ENCODE data around the gene CEP164.

CEP164 gene

GRCh38 chr11:117424781-117425180 lies 97.1 kb downstream of the CEP164 start:
- no peak for DNase-seq

DNA sequence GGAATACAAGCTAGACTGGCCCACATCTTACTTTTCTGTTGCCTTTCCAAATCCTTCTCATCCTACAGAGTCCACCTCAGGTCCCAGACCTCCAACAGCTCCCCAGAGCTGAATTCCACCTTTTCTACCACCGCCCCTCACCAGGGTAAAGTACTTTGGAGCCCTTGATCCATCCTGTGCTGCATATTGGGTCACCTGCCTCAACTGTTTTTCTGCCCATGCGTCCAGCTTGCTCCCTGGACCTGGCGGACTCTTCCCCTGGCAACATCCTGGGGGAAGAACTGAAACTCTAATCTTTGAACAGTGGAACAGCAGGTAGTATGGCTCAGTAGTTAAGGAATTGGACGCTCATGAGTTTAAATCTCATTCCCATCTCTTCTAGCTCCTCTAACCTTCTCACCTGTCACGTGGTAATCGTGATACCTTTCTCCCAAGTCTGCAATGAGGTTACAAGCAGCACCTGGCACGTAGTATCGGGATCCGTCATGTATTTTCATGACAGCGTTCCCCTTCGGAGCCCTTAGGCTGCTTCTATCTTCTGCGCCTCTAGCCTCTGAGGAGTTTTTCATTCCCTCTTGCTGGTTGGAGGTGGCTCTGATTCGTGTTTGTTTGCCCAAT lies 98.1 kb downstream of the CEP164 start:
- DNase-seq, result no peak

DNA sequence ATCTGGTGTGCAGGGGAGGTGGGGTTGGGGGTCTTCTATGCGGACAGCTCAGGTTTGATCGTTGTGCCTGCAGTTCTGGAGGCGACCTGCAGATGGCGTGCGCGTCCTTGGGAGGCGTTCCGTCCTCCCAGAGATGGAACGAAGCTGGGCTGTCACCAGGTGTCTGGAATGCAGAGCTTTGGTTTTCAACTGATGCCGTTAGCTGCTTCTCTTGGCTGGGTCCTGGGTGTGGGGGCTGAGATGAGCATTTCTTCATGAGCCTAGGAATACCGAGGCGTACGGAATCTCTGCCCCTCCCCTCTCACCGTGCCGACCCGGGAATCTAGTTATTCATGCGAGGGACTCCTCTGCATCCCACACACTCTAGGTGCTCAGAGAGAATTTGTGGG lies 98.6 kb downstream of the CEP164 start:
- DNase-seq, result peak; percentile 73

- DNase-seq, result no peak
Measured at GRCh38 chr11:117426941-117427340, 99.3 kb downstream of the CEP164 start.

DNA sequence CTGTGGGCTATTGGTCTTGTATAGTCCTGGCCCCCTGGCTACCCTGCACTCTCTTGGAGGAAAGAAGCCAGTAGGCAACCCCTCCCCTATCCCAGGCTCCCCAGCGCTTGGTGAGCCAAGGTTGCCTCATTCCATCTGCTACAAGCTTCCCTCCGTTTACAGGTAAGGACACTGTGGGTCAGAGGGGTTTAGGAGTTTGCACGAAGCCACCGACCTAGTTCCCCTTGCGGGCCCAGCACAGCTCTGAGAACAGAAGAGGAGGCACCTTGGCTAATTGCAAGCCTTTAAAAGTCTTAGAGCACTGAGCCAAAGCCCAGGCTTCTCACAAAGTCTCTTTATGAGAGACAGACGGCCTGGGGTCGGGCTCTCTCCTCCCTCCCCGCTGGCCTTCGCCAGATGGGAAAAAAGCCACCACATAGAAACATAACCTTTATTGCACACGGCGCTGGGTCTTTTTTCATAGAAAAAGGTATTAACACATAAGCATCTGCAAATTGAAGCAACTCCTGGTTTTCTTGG lies 99.8 kb downstream of the CEP164 start:
- DNase-seq, result no peak

GRCh38 chr11:117428186-117428855 lies 100.7 kb downstream of the CEP164 start:
- DNase-seq, result no peak

DNA sequence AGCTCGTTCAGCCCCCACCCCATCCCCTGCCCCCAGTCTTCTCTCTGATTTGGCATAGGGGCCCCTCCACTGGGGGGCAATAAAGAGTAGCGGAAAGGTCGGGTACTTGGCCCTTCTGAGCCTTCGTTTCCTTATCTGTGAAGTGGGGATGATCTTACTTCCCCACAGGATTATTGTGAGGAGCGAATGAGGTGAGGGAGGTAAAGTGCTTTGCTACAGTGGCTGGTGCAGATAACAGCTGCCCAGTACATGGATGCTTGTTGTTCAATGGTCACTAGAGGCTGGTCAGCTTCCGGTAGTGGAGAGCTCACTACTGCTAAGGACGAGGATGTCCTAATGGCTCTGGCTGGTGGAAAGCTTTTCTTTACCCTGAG lies 101.2 kb downstream of the CEP164 start:
- no peak for DNase-seq

GRCh38 chr11:117430293-117430955 lies 102.8 kb downstream of the CEP164 start:
- DNase-seq, result no peak

- no peak for DNase-seq
Measured at GRCh38 chr11:117431436-117431835, 103.8 kb downstream of the CEP164 start.

DNA sequence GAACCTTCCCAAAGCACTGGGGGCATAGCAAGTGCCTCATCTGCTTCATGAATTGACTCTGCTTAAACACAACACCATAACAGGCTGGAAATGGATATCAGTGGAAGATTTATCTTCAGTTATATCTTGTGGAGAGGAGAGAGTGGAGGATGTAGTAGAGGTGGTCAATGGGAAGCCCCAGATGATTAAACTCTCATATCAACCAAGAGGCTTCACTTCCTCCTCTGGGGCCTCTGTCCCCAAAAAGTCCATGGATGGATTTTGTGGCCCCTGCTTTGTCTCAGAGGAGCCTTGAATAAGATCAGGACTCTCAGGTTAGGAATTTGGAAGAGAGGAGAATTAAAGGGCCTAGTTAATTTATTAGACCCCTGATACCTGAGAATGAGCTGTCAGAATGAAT lies 106.1 kb downstream of the CEP164 start:
- DNase-seq, result no peak

DNA sequence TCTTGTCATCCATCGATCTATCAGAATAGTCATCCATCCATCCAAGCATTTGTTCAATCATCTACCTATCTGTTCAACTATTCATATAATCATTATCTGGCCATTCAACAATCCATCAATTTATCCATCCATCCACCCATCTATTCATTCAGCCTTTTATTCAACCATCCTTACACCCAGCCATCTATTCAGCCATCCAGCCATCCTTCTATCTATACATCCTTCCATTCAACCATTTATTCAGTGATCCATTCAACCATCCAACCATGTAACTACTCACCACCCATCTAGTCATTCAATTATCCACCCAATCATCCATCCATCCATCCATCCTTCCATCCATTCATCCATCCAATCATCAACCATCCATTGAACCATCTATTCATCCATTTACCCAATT lies 106.8 kb downstream of the CEP164 start:
- DNase-seq, result no peak

DNA sequence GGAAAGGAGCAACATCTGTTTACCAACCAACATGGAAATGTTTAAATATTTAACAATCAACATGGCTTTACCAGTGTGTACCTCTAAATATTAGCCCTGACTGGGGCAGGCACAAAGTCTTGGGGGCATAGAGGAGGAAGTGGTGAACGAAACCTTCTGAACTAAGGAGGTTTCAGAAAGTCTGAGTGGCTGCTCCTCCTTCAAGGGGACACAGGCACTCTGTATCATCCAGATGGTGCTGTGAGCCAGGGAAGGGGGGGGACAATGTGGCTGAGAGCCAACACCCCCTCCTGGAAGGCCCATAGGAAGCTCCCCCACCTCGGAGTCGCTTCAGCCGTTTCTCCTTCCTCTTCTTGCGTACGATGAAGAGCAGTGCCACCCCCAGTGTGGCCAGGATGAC lies 107.7 kb downstream of the CEP164 start:
- DNase-seq, result no peak

- DNase-seq, result no peak
Measured at GRCh38 chr11:117437041-117437790, 109.6 kb downstream of the CEP164 start.

GRCh38 chr11:117437791-117438130 lies 110.1 kb downstream of the CEP164 start:
- no peak for DNase-seq

- DNase-seq, result peak; percentile 53
Measured at GRCh38 chr11:117438371-117439000, 110.8 kb downstream of the CEP164 start.

DNA sequence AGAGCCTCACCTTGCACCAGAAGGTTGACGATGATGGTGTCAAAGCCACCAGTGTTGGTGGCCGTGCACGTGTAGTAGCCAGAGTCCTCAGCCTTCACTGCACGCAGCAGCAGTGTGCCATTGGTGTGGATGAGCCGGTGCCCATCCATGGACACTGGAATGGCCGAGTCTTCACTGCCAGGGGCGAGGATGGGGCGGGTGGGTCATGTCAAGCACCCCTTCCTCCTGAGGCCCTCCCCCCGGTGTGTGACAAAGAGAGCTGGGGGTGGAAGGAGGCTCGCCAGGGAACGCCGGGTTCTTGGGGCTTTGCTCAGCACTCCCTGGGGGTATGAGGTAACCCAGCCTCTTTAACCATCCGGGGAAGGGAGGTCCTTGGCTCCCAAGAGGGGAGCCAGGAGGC lies 111.6 kb downstream of the CEP164 start:
- DNase-seq, result no peak

GRCh38 chr11:117440258-117440657 lies 112.6 kb downstream of the CEP164 start:
- no peak for DNase-seq

- no peak for DNase-seq
Measured at GRCh38 chr11:117441146-117441975, 113.7 kb downstream of the CEP164 start.

- DNase-seq, result no peak
Measured at GRCh38 chr11:117442049-117442868, 114.6 kb downstream of the CEP164 start.

- no peak for DNase-seq
Measured at GRCh38 chr11:117442869-117443239, 115.2 kb downstream of the CEP164 start.
